WTC11 (cell line): Measurements from ENCODE around the gene PGAP3. TPM values are rescaled to one million over a fixed set of nuclear protein-coding genes. Genes with fewer than 3 reads are reported as not detected.

Experiments used
- ATAC-seq: fragments of 200-7000 bp; cut with Tn5 transposase; 2 replicates; pipeline ENCODE4 v1.10.0; 2021; ENCODE audit warnings: mild to moderate bottlenecking, moderate library complexity
- CTCF ChIA-PET: fragments of 300-600 bp; sonication (Branson Sonifier 250); formaldehyde crosslinking; loops from one replicate; lab custom pipeline; 2021; ENCODE audit warnings: antibody characterized with exemption; lab: Charles Lee
- POLR2A ChIA-PET: fragments of 350-600 bp; sonication (Branson Sonifier 250); formaldehyde crosslinking; loops from one replicate; lab custom pipeline; 2021; ENCODE audit warnings: antibody characterized with exemption; lab: Charles Lee
- DNase-seq: peaks from one replicate; pipeline ENCODE4 v3.0.0; 2021; ENCODE audit warnings: low spot score
- H3K27ac Mint-ChIP-seq: 2 replicates; pipeline ENCODE4 v1.8.0; 2021; ENCODE audit warnings: mixed read lengths
- H3K27me3 Mint-ChIP-seq: 2 replicates; pipeline ENCODE4 v1.8.0; 2021; ENCODE audit warnings: low read depth, mild to moderate bottlenecking, moderate library complexity, mixed read lengths
- H3K36me3 Mint-ChIP-seq: 2 replicates; pipeline ENCODE4 v1.8.0; 2021; ENCODE audit warnings: mixed read lengths
- H3K4me1 Mint-ChIP-seq: 2 replicates; pipeline ENCODE4 v1.8.0; 2022; ENCODE audit warnings: mixed read lengths
- H3K4me3 Mint-ChIP-seq: 2 replicates; pipeline ENCODE4 v1.8.0; 2021; ENCODE audit warnings: mild to moderate bottlenecking, moderate library complexity, mixed read lengths
- H3K9me3 Mint-ChIP-seq: 2 replicates; pipeline ENCODE4 v1.8.0; 2021; ENCODE audit warnings: mixed read lengths
- ATF6 ChIP-seq: sonication (generic); formaldehyde crosslinking; IDR thresholded peaks from 2 replicates; pipeline ENCODE4 v1.8.1; 2023; ENCODE audit warnings: mild to moderate bottlenecking, missing genetic modification reagents
- CBFB ChIP-seq: sonication (generic); formaldehyde crosslinking; IDR thresholded peaks from 2 replicates; pipeline ENCODE4 v1.8.1; 2022; ENCODE audit warnings: mild to moderate bottlenecking, low read depth, missing genetic modification reagents
- E2F1 ChIP-seq: sonication (generic); formaldehyde crosslinking; IDR thresholded peaks from 2 replicates; pipeline ENCODE4 v1.8.0; 2022; ENCODE audit warnings: mild to moderate bottlenecking, missing genetic modification reagents
- ESRRA ChIP-seq: sonication (generic); formaldehyde crosslinking; IDR thresholded peaks from 2 replicates; pipeline ENCODE4 v1.8.1; 2022; ENCODE audit warnings: mild to moderate bottlenecking, missing genetic modification reagents, borderline replicate concordance
- FOXP4 ChIP-seq: sonication (generic); formaldehyde crosslinking; IDR thresholded peaks from 2 replicates; pipeline ENCODE4 v1.8.0; 2022; ENCODE audit warnings: mild to moderate bottlenecking, missing genetic modification reagents
- GABPB1 ChIP-seq: sonication (generic); formaldehyde crosslinking; IDR thresholded peaks from 2 replicates; pipeline ENCODE4 v1.8.1; 2023; ENCODE audit warnings: mild to moderate bottlenecking, missing genetic modification reagents
- IRF1 ChIP-seq: sonication (generic); formaldehyde crosslinking; IDR thresholded peaks from 2 replicates; pipeline ENCODE4 v1.8.0; 2023; ENCODE audit warnings: missing genetic modification reagents
- MAX ChIP-seq: sonication (generic); formaldehyde crosslinking; IDR thresholded peaks from 2 replicates; pipeline ENCODE4 v1.8.0; 2022; ENCODE audit warnings: mild to moderate bottlenecking, missing genetic modification reagents
- MLX ChIP-seq: sonication (generic); formaldehyde crosslinking; IDR thresholded peaks from 2 replicates; pipeline ENCODE4 v1.8.1; 2023; ENCODE audit warnings: mild to moderate bottlenecking, missing genetic modification reagents, moderate library complexity
- MXD4 ChIP-seq: fragments of 250-450 bp; sonication (Bioruptor Pico); IDR thresholded peaks from 2 replicates; pipeline ENCODE4 v1.8.0; 2021; ENCODE audit warnings: mild to moderate bottlenecking, moderate library complexity, borderline replicate concordance
- RELA ChIP-seq: sonication (generic); formaldehyde crosslinking; IDR thresholded peaks from 2 replicates; pipeline ENCODE4 v1.8.1; 2022; ENCODE audit warnings: missing genetic modification reagents, mild to moderate bottlenecking, borderline replicate concordance
- SMAD4 ChIP-seq: sonication (generic); formaldehyde crosslinking; IDR thresholded peaks from 2 replicates; pipeline ENCODE4 v1.8.0; 2022; ENCODE audit warnings: mild to moderate bottlenecking, missing genetic modification reagents
- TEAD4 ChIP-seq: sonication (generic); formaldehyde crosslinking; IDR thresholded peaks from 2 replicates; pipeline ENCODE4 v1.8.0; 2022; ENCODE audit warnings: mild to moderate bottlenecking, missing genetic modification reagents
- ZBTB43 ChIP-seq: sonication (generic); formaldehyde crosslinking; IDR thresholded peaks from 2 replicates; pipeline ENCODE4 v1.8.1; 2023; ENCODE audit warnings: mild to moderate bottlenecking, missing genetic modification reagents
- ZNF263 ChIP-seq: sonication (generic); formaldehyde crosslinking; IDR thresholded peaks from 2 replicates; pipeline ENCODE4 v1.8.1; 2022; ENCODE audit warnings: low read depth, mild to moderate bottlenecking, moderate library complexity, missing genetic modification reagents
- ZNF425 ChIP-seq: fragments of 250-450 bp; sonication (Bioruptor Pico); conservative IDR thresholded peaks from 2 replicates; pipeline ENCODE4 v1.9.0; 2021; ENCODE audit warnings: mild to moderate bottlenecking
- ZNF512 ChIP-seq: sonication (generic); formaldehyde crosslinking; IDR thresholded peaks from 2 replicates; pipeline ENCODE4 v1.8.1; 2022; ENCODE audit warnings: missing genetic modification reagents, borderline replicate concordance
- total RNA-seq: library from RNA; stranded (reverse); gene quantifications from 3 replicates; pipeline ENCODE4 v1.2.3, GENCODE V29; 2021

Gene PGAP3
- total RNA-seq, 1 experiment from 2014 or later: 24.9 TPM

GRCh38 chr17:39670746-39671145 is 17.1 kb downstream of the PGAP3 start:
- TF ChIP-seq ZNF263 (CRISPR knock-in tag): no peak
- TF ChIP-seq ZNF425 (CRISPR knock-in tag): no peak
- no peak for TF ChIP-seq TEAD4 (CRISPR knock-in tag)
- no peak for TF ChIP-seq MAX (CRISPR knock-in tag)
- TF ChIP-seq MLX (CRISPR knock-in tag): no peak
- no peak for TF ChIP-seq IRF1
- no peak for TF ChIP-seq ATF6 (CRISPR knock-in tag)
- no peak for TF ChIP-seq SMAD4 (CRISPR knock-in tag)
- no peak for TF ChIP-seq ZBTB43 (CRISPR knock-in tag)
- TF ChIP-seq MXD4: no peak
- TF ChIP-seq E2F1: no peak
- TF ChIP-seq ESRRA (CRISPR knock-in tag): no peak
- ATAC-seq (no peak), DNase-seq (no peak)
- Mint-ChIP-seq H3K4me1 (peaks cover 32% of the 10 kb centered on the region), H3K36me3 (no peaks in the 10 kb centered on the region), H3K27ac (no peak overlapping the region), H3K27me3 (peaks cover 45% of the 10 kb centered on the region), H3K4me3 (no peak overlapping the region), H3K9me3 (no peaks in the 10 kb centered on the region)
- ChIA-PET POLR2A (no interaction called here), CTCF (interaction anchor here (1.0 to 18.0 kb wide), 13 partner anchors 18 to 123 kb away, joined by 3 to 876 read pairs (median 12); partner anchors contain the start of genes ERBB2, MIEN1, PGAP3 and PPP1R1B)

GRCh38 chr17:39669897-39670735 is 17.7 kb downstream of the PGAP3 start:
- peaks cover 47% of the 10 kb centered on the region for H3K27me3 Mint-ChIP-seq
- ChIA-PET POLR2A (no interaction called here), CTCF (interaction anchor here (0.5 to 18.0 kb wide), 13 partner anchors 18 to 122 kb away, joined by 3 to 876 read pairs (median 12); partner anchors contain the start of genes MIEN1, PGAP3 and PPP1R1B)
- no peak for DNase-seq
- ATAC-seq: no peak
- no peaks in the 10 kb centered on the region for H3K9me3 Mint-ChIP-seq
- no peak overlapping the region for H3K4me3 Mint-ChIP-seq
- H3K27ac Mint-ChIP-seq: no peak overlapping the region
- no peaks in the 10 kb centered on the region for H3K36me3 Mint-ChIP-seq
- H3K4me1 Mint-ChIP-seq: peaks cover 33% of the 10 kb centered on the region
- no peak for TF ChIP-seq E2F1
- 0 out of 2 replicates have a peak, but pooled peaks have one; percentile 13 for TF ChIP-seq RELA (CRISPR knock-in tag)
- no peak for TF ChIP-seq ZNF512 (CRISPR knock-in tag)
- TF ChIP-seq FOXP4: no peak
- no peak for TF ChIP-seq GABPB1
- no peak for TF ChIP-seq CBFB
